ENCODE data around the gene MPDZ.

GRCh38 chr9:13071921-13072320 is 207.6 kb downstream of the MPDZ start:
- TF ChIP-seq, protein P1, sequence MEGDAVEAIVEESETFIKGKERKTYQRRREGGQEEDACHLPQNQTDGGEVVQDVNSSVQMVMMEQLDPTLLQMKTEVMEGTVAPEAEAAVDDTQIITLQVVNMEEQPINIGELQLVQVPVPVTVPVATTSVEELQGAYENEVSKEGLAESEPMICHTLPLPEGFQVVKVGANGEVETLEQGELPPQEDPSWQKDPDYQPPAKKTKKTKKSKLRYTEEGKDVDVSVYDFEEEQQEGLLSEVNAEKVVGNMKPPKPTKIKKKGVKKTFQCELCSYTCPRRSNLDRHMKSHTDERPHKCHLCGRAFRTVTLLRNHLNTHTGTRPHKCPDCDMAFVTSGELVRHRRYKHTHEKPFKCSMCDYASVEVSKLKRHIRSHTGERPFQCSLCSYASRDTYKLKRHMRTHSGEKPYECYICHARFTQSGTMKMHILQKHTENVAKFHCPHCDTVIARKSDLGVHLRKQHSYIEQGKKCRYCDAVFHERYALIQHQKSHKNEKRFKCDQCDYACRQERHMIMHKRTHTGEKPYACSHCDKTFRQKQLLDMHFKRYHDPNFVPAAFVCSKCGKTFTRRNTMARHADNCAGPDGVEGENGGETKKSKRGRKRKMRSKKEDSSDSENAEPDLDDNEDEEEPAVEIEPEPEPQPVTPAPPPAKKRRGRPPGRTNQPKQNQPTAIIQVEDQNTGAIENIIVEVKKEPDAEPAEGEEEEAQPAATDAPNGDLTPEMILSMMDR (IDR thresholded peaks at IDR 0.05): no peak
- TF ChIP-seq EP300 (IDR thresholded peaks at IDR 0.05): no peak
